Head of caudate nucleus (tissue), 42 donors: ENCODE data around the gene GPR150.

Experiments
- DNase-seq, 42 donors: peaks; one replicate each; pipeline versions ENCODE4 v3.0.0 to v3.0.0-alpha.2; 2020 to 2021; ENCODE audit warnings: mixed read lengths in 7 of 42
- intact Hi-C: fragments of 100-400 bp; cut with DNase I; formaldehyde crosslinking; loops from one replicate; pipeline ENCODE4 v1.15.0; 2022

GPR150 gene

GRCh38 chr5:95620030-95620869, at the start of gene GPR150:
TSS of gene GPR150 (plus strand) at chr5:95620087. CDS start at chr5:95620276, 189 bp downstream.
- intact Hi-C loops = no loop called here
- peak in 35 of 42 donors; percentile 10 to 60 (median 30) for DNase-seq

- DNase-seq = no peak
- intact Hi-C loops = no loop called here
Observed at GRCh38 chr5:95572016-95572415, 47.9 kb upstream of the GPR150 start.

- no peak for DNase-seq
- intact Hi-C loops = no loop called here
Observed at GRCh38 chr5:95581576-95581975, 38.3 kb upstream of the GPR150 start.

GRCh38 chr5:95583992-95584391, 35.9 kb upstream of the GPR150 start:
- no peak for DNase-seq

GRCh38 chr5:95590880-95591279, 29.0 kb upstream of the GPR150 start:
- DNase-seq = no peak
- intact Hi-C loops = no loop called here

More at GRCh38 chr5:95583992-95584391, 35.9 kb upstream of the GPR150 start:
- intact Hi-C loops = no loop called here

- no peak for DNase-seq
- intact Hi-C loops = no loop called here
Observed at GRCh38 chr5:95591490-95591901, 28.4 kb upstream of the GPR150 start.

- no peak for DNase-seq
- intact Hi-C loops = no loop called here
Observed at GRCh38 chr5:95595289-95595931, 24.5 kb upstream of the GPR150 start.

GRCh38 chr5:95599252-95599651, 20.6 kb upstream of the GPR150 start:
- DNase-seq = no peak

GRCh38 chr5:95600557-95600956, 19.3 kb upstream of the GPR150 start:
- DNase-seq = no peak
- intact Hi-C loops = no loop called here

More at GRCh38 chr5:95599252-95599651, 20.6 kb upstream of the GPR150 start:
- intact Hi-C loops = no loop called here

GRCh38 chr5:95605786-95606185, 14.1 kb upstream of the GPR150 start:
- no peak for DNase-seq
- intact Hi-C loops = no loop called here

- no peak for DNase-seq
- intact Hi-C loops = no loop called here
Observed at GRCh38 chr5:95606419-95606818, 13.5 kb upstream of the GPR150 start.

- intact Hi-C loops = no loop called here
- DNase-seq = no peak
Observed at GRCh38 chr5:95609711-95610110, 10.2 kb upstream of the GPR150 start.

GRCh38 chr5:95610546-95610945, 9.3 kb upstream of the GPR150 start:
- DNase-seq = no peak
- intact Hi-C loops = no loop called here

- DNase-seq = no peak
- intact Hi-C loops = no loop called here
Observed at GRCh38 chr5:95611396-95611795, 8.5 kb upstream of the GPR150 start.

- DNase-seq = no peak
- intact Hi-C loops = no loop called here
Observed at GRCh38 chr5:95613514-95613913, 6.4 kb upstream of the GPR150 start.

GRCh38 chr5:95615164-95615467, 4.8 kb upstream of the GPR150 start:
- intact Hi-C loops = no loop called here
- no peak for DNase-seq

GRCh38 chr5:95617057-95617456, 2.8 kb upstream of the GPR150 start:
- intact Hi-C loops = no loop called here
- DNase-seq = no peak

GRCh38 chr5:95619096-95619495, 791 bp upstream of the GPR150 start:
- intact Hi-C loops = no loop called here

GRCh38 chr5:95619514-95620029, 315 bp upstream of the GPR150 start:
- intact Hi-C loops = no loop called here
- DNase-seq = peak in 4 of 42 donors; percentile 3 to 33 (median 19)

More at GRCh38 chr5:95619096-95619495, 791 bp upstream of the GPR150 start:
- DNase-seq = no peak
